Kidney capillary endothelial cell (primary cell): Measurements from ENCODE around the gene ADK.
A peak's percentile ranks its signal among the peaks of the same experiment; 100 is the strongest.
"Not testable (repeated sequence)": the region's sequence is repeated elsewhere in the genome, so short reads cannot be mapped to it uniquely, and the experiment has no call there.

Experiments
- DNase-seq: peaks from one replicate; pipeline ENCODE4 v3.0.0-alpha.2; 2018; ENCODE audit warnings: low spot score

The ADK gene

GRCh38 chr10:74145133-74145532 lies 5.9 kb upstream of the ADK start:
- no peak for DNase-seq

GRCh38 chr10:74146980-74147379 lies 4.0 kb upstream of the ADK start:
- not testable (repeated sequence) for DNase-seq

- DNase-seq = peak; percentile 16
Observed at GRCh38 chr10:74150204-74150989, 624 bp upstream of the ADK start, which contains the start of gene AP3M1. AP3M1 (minus strand) TSS chr10:74150828; CDS start chr10:74138379, 12,449 bp downstream.

DNA sequence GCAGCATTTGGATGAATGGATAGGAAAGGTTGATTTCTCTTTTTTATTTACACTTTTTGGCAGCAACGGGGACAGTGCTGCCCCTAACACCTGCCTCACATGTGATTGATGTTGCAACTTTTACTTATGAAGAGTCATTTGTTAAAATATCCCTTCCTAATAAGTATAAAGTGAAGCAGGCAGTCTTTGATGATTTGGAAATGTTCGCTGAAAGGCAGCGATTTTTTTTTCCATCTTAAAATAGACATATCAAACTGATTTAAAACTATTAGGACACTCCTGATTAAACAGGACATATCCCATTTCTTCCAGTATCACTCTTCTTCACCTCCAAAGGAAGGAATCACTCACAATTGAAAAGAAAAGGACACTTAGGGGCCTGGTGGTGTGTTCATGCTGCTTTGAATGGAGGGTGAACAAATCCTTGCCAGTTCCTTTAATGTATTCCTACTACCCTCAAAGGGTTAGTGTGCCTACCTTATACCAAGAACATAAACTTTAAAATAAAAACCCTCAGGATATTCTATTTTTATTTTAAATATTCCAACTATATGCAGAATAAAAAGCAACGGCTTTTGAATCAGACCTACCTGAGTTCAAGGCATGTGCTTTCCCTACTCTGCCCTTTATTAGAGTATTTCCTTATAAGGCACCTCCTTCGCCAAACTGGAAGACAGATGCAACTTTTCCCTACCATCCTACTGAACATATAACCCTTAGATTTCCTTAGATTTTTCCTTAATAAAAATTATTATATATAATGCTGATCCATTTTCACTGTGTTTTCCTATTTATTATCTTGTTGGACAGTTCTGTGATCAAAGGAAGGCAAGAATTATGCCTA lies 1.1 kb downstream of the ADK start:
- no peak for DNase-seq

DNA sequence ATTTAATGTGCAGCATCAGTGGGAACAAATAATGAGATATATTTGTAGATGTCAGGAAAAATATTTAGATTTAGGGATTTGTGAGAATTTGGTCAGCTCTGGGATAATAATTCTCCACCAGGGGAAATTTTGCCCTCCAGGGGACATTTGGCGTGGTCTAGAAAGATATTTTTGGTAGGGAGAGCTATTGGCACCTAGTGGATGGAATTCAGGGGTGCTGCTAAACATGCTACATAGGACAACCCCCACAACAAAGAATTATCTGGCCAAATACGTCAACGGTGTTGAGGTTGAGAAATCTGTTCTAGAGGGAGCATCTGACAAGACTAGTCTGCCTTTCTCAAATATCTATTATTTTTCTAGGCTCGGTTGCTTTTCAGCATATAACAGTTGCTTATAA lies 2.1 kb downstream of the ADK start:
- no peak for DNase-seq

GRCh38 chr10:74153676-74154075 lies 2.7 kb downstream of the ADK start:
- DNase-seq = no peak

DNA sequence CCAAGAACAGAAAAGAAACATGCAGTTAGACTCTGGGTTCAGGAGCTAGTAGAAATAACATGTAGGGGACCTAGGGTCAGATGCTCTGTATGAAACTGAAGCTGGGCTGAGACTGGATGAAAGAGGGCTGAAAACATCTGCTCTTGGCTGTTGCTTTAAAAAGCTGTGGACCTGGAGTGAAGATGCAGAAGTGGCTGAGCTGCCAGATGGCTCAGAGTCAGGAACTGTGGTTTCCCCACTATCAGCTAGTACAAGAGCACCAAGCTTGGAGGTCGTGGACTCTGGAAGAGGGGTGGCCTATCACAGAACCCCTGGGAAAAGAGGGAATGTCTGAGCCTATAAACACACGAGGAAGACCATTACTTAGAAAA lies 5.9 kb downstream of the ADK start:
- DNase-seq = no peak

DNA sequence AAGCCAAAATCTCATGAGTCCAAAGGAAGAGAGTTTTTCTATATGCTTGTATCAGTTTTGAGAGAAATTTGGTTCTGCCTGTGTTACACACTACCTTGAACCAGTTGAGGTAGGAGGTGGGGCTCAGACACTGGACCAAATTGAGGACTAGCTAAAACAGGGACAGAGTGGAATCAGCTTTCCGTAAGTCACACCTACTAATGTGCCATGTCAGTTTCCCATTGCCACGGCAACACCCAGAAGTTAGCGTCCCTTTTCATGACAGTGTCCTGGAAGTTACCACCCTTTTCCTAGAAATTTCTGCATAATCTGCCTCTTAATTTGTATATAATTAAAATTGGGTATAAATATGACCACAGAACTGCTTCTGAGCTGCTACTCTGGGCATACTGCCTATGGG lies 9.0 kb downstream of the ADK start:
- no peak for DNase-seq

GRCh38 chr10:74163319-74164068 lies 12.5 kb downstream of the ADK start:
- no peak for DNase-seq

DNA sequence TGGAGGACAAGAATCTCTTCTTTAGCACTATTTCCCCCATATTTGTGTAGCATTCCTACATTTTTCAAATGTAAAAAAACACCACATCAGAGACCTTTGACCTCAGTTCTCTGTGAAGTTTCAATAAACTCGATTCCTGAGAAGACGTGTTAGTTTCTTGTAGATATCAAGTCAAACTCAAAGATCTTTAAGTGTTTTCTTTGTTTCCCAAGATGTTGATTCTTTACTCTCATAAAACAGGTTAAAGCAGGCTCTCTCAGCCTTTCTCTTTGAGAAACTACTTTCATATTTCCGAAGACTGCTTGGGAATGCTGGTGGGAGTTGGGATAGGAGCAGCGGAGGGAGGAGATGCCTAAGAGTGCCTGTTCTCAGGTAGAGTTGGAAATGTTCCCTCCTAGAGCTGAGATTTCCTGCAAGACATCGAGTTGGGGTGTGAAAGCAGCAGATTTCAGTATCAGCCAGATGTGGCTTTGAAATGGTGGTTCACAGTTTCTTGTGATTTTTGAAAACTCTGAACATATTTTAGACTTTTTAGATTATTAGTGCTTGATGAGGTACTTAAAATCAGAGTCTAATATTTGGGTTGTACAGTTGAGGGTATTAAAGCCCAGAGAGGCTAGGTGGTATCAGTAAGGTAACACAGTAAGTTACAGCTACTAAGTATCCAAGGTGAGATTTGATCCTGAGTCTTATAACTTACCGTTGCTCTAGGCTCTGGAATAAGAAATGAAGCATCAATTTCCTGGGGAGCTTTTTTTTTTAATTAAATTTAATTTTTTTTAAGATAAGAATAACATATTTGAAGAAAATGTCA lies 13.9 kb downstream of the ADK start:
- DNase-seq = no peak

- no peak for DNase-seq
Observed at GRCh38 chr10:74165530-74165901, 14.5 kb downstream of the ADK start.

DNA sequence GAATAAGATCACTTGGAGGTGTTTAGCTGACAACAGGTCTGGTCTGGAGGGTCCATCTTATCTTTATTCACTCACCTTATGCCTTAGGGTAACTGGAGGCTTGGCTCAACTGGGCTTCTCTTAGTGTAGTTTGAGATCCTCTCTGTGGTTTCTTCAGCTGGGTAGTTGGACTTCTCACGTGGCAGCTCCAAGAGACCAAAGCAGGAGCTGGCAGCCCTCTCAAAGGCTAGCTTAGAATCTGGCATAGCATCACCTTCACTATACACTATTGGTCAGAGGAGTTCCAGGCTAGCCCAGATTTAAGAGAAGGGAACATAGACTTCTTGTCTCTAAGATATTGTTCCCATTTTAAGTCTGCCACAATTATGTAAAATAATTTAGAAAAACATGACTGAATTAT lies 16.4 kb downstream of the ADK start:
- no peak for DNase-seq

DNA sequence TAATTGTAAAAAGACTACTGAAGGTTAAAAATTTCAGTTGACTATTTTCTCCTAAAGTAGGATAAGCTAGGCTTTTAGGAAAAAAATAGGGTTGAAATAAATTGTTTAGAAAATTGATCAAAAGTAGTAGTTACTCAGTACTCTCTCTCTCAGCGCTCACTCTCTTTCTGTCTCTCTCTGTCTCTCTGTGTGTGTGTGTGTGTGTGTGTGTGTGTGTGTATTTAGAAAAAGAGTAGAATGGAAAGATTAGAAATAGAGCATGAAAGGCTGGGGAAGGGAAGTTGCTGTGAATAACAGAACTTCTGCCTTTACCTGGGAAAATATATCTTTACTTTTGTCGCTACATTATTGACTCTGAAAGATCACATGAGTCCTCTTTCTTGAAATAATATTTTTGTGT lies 20.6 kb downstream of the ADK start:
- no peak for DNase-seq

- DNase-seq = no peak
Observed at GRCh38 chr10:74174521-74174920, 23.5 kb downstream of the ADK start.

- no peak for DNase-seq
Observed at GRCh38 chr10:74175510-74176379, 24.7 kb downstream of the ADK start.

DNA sequence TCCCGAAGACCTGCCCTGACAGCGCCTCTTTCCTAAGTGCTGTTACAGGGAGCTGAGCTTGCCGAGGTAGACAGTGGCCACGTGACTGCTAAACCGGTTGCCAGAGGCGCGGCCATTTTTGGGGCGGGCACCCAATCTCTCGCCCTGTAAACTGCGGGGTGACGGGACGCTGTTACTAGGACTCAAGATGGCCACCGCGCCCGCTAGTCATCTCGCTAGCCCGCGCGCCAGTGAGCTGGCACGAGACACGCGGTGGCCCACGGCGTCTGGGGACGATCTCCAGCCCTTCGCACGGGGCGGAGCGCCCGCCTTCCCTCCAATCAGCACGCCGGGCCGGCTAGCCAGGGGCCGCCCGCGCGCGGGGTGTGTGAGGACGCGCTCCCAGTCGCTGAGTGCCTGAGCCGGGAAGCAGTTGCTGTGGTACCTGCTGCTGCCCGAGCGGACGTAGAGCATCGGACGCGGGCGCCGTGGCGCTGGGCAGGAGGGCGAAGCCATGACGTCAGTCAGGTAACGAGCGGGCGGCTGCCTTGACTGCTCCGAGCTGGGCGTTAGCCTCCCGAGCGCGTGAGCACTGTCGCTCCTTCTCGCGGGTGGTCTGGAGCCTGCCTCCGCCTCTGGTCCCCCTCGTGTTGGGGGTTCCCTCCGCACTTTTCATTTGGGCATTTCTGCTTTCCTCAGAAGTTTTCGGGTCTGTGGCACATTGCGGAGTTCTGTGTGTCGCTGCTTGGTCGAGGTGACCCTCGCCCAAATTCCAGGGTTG lies 25.5 kb downstream of the ADK start:
- DNase-seq = peak; percentile 89

DNA sequence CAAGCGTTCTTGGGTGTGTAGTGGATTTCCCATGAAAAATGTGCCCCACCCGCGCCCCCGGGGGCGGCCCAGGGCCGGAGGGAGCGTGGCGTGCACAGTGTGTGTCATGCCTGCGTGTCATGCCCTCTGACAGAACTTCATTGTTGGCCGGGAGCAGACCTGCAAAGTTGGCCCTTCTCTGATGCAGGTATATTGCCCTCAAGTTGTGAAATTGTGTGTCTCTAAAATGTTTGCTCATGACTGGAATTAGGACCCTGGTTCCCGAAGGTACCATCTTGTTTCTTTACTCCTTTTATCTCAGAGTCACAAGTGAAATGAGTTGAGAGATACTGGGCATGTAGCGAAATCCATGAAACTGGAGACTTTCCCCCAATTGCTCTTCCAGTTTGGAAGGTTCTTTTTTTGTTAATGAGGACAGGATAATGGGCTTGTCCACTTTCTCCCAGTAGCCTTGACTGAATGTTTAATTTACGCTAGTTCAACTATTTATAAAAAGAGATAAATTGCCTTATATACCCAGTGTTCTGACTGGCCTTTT lies 26.2 kb downstream of the ADK start:
- peak; percentile 30 for DNase-seq

DNA sequence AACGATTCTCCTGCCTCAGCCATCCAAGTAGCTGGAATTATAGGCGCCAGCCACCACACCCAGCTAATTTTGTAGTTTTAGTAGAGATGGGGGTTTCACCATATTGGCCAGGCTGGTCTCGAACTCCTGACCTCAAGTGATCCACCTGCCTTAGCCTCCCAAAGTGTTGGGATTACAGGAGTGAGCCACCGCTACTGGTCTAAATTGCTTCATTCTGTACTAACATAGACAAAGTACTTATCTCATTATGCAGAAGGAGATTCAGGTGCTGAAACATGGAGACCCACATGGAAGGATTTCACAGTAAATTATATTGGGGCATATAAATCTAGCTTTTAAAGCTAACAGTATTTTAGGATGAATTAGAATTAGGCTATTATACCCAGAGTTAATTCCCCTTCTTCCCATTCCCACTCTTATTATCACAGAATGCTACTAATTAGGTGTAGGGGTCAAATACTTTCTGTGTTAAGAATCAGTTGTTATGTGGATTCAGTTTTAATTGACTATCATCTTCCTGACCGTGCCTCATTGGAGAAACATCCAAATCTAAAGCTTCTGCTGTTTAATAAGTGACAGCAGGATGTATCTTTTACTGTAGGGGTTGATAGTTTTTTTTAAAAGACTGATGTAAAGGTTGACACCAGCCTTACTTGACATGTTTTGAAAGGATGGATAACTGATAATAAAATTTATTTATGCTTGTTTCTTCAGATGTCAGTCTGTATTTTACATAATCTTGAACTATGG lies 27.2 kb downstream of the ADK start:
- DNase-seq = no peak

DNA sequence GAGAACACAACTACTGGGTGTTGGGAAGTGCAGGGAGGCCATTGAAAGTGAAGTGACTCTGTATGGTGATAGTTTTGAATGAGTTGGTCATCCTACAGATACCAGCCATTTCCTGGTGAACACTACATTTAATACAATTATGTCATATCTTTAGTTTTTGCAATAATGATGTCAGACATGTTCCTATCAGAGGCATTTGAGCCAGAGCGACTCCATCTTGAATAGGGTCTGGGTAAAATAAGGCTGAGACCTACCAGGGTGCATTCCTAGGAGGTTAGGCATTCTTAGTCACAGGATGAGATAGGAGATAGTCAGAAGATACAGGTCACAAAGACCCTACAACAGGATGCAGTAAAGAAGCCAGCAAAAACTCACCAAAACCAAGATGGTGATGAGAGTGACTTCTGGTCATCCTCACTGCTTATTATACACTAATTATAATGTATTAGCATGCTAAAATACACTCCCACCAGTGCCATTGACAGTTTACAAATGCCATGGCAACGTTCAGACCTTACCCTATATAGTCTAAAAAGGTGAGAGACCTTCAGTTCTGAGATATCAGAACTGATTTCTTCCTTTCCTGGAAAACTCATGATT lies 28.2 kb downstream of the ADK start:
- peak; percentile 39 for DNase-seq
